Mammary epithelial cell (primary cell): ENCODE results near the gene IPCEF1.

ENCODE experiments used
- EZH2 ChIP-seq: IDR thresholded peaks from 2 replicates; pipeline ENCODE4 v1.6.1; 2012; ENCODE audit warnings: low read length, inconsistent platforms, borderline replicate concordance
- TF ChIP-seq, protein P1 (sequence below), 2 donors: IDR thresholded peaks in 1 of 2; conservative IDR thresholded peaks in 1 of 2; 2 replicates each; pipeline ENCODE4 v1.5.1; 2011 to 2012; ENCODE audit warnings: inconsistent platforms in 2 of 2, low read length in 2 of 2, mild to moderate bottlenecking in 2 of 2, control low read depth in 1 of 2, low read depth in 1 of 2; ENCODE audit not compliant: insufficient read depth in 1 of 2; ENCODE audit errors: extremely low read depth in 1 of 2

DNA sequence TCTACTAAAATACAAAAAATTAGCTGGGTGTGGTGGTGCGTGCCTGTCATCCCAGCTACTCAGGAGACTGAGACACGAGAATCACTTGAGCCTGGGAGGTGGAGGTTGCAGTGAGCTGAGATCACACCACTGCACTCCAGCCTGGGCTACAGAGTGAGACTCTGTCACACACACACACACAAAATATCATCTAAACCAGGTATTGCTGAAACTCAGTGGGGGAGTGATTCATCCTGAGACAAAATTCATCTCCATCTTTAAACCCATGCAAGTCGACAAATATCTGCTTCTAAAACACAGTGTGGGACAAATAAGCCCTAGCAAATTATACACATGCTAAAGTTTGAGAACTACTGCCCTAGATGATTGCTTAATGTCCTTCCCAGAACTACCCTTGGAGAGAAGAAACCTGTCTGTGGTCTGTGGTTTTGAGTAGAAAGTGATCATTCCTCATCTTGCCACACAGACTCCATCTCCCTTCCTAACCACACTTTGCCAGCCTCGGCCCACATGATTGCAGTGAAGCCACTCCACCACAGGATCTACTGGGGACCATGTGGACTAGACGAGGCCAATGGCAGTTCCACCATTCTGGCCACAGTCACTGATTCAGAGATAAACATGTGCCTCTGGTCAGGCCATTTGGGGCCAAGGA is 187.3 kb downstream of the IPCEF1 start:
- TF ChIP-seq, protein P1, sequence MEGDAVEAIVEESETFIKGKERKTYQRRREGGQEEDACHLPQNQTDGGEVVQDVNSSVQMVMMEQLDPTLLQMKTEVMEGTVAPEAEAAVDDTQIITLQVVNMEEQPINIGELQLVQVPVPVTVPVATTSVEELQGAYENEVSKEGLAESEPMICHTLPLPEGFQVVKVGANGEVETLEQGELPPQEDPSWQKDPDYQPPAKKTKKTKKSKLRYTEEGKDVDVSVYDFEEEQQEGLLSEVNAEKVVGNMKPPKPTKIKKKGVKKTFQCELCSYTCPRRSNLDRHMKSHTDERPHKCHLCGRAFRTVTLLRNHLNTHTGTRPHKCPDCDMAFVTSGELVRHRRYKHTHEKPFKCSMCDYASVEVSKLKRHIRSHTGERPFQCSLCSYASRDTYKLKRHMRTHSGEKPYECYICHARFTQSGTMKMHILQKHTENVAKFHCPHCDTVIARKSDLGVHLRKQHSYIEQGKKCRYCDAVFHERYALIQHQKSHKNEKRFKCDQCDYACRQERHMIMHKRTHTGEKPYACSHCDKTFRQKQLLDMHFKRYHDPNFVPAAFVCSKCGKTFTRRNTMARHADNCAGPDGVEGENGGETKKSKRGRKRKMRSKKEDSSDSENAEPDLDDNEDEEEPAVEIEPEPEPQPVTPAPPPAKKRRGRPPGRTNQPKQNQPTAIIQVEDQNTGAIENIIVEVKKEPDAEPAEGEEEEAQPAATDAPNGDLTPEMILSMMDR (conservative IDR thresholded peaks at IDR 0.05 in 1 of 2, IDR thresholded peaks at IDR 0.05 in 1 of 2; ENCODE audit: extremely low read depth in 1 of 2, insufficient read depth in 1 of 2, low read depth in 1 of 2, low read length in 2 of 2) = no peak
- no peak for TF ChIP-seq EZH2
